Mucosa of descending colon (tissue), 3 donors: ENCODE results near the gene FYN. TPM values are rescaled to one million over a fixed set of nuclear protein-coding genes. Genes with fewer than 3 reads are reported as not detected.

Source experiments
- ATAC-seq: fragments of 200-7000 bp; cut with Tn5 transposase; one replicate; pipeline ENCODE4 v1.9.1; 2020; ENCODE audit warnings: mild to moderate bottlenecking, moderate library complexity
- DNase-seq, 3 donors: peaks; one replicate each; pipeline ENCODE4 v3.0.0-alpha.2; 2020
- H3K36me3 ChIP-seq: fragments of 200-600 bp; one replicate; pipeline ENCODE4 v1.8.0; 2021; ENCODE audit warnings: low read depth, mild to moderate bottlenecking
- H3K4me1 ChIP-seq: fragments of 200-600 bp; one replicate; pipeline ENCODE4 v1.8.0; 2021; ENCODE audit warnings: low read depth, mild to moderate bottlenecking
- H3K4me3 ChIP-seq: fragments of 200-600 bp; one replicate; pipeline ENCODE4 v1.8.0; 2021; ENCODE audit warnings: mild to moderate bottlenecking
- H3K9me3 ChIP-seq: fragments of 200-600 bp; one replicate; pipeline ENCODE4 v1.8.0; 2021; ENCODE audit warnings: mild to moderate bottlenecking
- CTCF ChIP-seq: fragments of 200-600 bp; IDR thresholded peaks from one replicate; pipeline ENCODE4 v1.8.0; 2022; ENCODE audit warnings: antibody characterized with exemption, mild to moderate bottlenecking
- intact Hi-C, 2 donors: fragments of 100-400 bp; cut with DNase I in 1 of 2; cut with micrococcal nuclease in 1 of 2; formaldehyde crosslinking; loops; one replicate each; pipeline versions ENCODE4 v1.11.0 to v1.11.1; 2022; cut with DNase I, micrococcal nuclease
- total RNA-seq, 3 donors: library from RNA; stranded (reverse); fragmentation: NEBNext Ultra II Directional in 2 of 3; extraction: Animal tissue kit (Norgen Biotek cat#: 25700) in 2 of 3; gene quantifications; one replicate each; pipeline versions ENCODE4 v1.2.1 to v1.2.4, GENCODE V29; 2021 to 2023
- donor health status: DM: no; HTN: no; CAD: no; lungs with moderate emphysema.
- donor health status: DM: no; HTN: no; CAD: no.
- donor health status: DM: no; HTN: yes; CAD: no.

The FYN gene
- total RNA-seq, 3 donors from 2014 or later = 15.0 to 63.0 (median 24.8) TPM

GRCh38 chr6:111764238-111765175 is 108.7 kb downstream of the FYN start:
- ATAC-seq = peak; percentile 67
- peak; percentile 29 to 67 (median 42) for DNase-seq
- Histone ChIP-seq H3K4me3 (no peak overlapping the region), H3K36me3 (no peaks in the 10 kb centered on the region), H3K4me1 (no peaks in the 10 kb centered on the region), H3K9me3 (no peaks in the 10 kb centered on the region)
- no peak for TF ChIP-seq CTCF
- intact Hi-C loops = no loop called here

- intact Hi-C loops = no loop called here
- no peaks in the 10 kb centered on the region for H3K4me1 ChIP-seq
- TF ChIP-seq CTCF = no peak
Observed at GRCh38 chr6:111763381-111763780, 109.9 kb downstream of the FYN start.

DNA sequence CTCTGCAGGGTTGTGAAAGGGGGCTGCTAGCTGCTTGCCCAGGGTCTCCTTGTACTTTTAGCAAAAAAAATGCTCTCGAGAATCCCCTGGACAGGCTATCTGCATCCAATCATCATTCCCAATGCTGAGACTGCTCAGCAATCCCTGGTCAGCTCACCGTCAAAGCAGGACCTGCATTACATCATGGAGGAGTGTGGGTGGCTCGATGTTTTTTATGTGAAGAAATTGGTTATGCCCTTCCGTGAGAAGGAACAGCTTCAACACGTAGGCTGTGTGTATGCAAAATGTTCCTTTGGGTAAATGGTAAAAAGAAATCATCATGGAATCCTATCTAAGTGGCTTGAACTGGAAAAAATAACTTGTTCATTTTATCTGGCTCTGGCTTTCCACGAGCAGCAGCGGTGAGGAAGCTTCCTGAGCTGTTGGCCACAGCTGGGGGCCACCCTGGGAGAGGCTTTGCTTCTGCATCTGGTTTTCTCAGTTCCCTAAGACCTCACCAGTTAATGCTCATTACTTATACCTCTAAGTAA is 111.4 kb downstream of the FYN start:
- intact Hi-C loops = no loop called here
- Histone ChIP-seq H3K36me3 (no peaks in the 10 kb centered on the region), H3K4me1 (no peaks in the 10 kb centered on the region), H3K4me3 (no peak overlapping the region), H3K9me3 (no peaks in the 10 kb centered on the region)
- no peak for TF ChIP-seq CTCF
- ATAC-seq = no peak
- no peak for DNase-seq

More at GRCh38 chr6:111763381-111763780, 109.9 kb downstream of the FYN start:
- Histone ChIP-seq H3K4me3 (no peak overlapping the region), H3K36me3 (no peaks in the 10 kb centered on the region), H3K9me3 (no peaks in the 10 kb centered on the region)
- DNase-seq (no peak), ATAC-seq (no peak)

- Histone ChIP-seq H3K36me3 (no peaks in the 10 kb centered on the region), H3K4me3 (no peak overlapping the region), H3K9me3 (no peaks in the 10 kb centered on the region), H3K4me1 (no peaks in the 10 kb centered on the region)
- TF ChIP-seq CTCF = no peak
- intact Hi-C loops = no loop called here
- ATAC-seq = no peak
- no peak for DNase-seq
Observed at GRCh38 chr6:111761212-111761611, 112.0 kb downstream of the FYN start.

DNA sequence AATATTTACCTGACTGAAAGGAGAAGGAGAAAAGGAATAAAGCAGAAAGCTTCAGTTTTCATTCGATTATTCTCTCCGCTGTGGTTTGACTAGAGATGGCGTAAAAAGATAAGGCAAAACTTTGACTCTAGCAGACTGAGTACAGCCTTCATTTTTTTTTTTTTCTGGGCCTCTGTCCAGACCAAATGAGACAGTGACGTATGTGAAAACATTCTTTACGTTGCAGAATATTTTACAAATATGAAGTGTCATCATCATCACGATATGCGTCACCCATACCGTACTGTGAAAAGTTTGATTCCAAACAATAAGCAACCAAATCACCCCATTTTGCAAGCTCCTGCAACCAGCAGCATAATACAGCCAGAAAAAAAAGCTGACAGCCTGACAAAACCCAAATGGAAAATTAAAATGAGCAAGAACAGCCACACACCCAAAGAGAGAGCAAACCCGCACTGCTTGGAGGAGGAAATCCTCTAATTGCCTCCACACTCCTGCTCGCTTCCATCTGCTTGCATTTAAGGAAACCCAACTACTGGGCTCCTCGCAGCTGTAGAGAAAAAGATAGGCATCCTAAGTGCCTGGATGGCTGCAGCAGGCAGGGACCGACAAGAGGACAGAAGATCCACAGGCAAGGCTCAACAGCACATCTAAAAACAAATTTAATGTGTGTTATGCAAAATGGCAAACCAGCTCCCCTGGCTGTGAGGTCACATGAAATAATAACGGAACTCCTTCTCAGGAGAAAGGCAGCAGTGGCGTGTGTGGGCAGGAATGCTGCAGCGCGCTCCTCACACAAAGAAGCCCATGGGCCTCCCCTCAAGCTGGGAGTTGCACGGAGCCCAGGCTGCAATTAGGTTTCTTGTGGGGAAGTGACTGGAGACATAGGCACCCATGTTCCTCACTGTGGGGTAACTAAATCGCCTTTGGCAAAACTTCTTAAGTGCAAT is 113.1 kb downstream of the FYN start:
- ATAC-seq (peak; percentile 33), DNase-seq (no peak)
- H3K4me1 ChIP-seq = no peaks in the 10 kb centered on the region
- intact Hi-C loops = no loop called here
- H3K36me3 ChIP-seq = no peaks in the 10 kb centered on the region
- no peaks in the 10 kb centered on the region for H3K9me3 ChIP-seq
- no peak overlapping the region for H3K4me3 ChIP-seq
- TF ChIP-seq CTCF = no peak
